Measurements from ENCODE around the gene KIAA1217.

DNA sequence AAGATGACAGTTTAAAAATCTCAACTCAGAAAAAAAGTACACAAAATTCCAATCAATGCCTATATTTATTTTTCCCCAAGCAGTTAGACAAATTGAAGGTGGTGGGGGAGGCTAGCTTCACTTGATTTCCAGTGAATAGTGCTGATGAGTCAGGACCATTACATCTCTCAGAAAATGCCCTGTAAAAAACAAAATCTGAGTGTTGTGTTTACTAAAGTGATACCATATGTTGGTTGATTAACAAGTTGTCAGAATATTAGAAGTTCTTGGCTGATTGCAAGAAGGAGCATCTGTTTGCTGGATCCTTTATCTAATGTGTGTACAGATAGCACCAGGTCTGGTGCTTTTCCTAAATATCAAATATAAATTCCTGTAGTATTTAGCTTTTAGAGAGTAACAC is 31.3 kb upstream of the KIAA1217 start:
- TF ChIP-seq, protein P1, sequence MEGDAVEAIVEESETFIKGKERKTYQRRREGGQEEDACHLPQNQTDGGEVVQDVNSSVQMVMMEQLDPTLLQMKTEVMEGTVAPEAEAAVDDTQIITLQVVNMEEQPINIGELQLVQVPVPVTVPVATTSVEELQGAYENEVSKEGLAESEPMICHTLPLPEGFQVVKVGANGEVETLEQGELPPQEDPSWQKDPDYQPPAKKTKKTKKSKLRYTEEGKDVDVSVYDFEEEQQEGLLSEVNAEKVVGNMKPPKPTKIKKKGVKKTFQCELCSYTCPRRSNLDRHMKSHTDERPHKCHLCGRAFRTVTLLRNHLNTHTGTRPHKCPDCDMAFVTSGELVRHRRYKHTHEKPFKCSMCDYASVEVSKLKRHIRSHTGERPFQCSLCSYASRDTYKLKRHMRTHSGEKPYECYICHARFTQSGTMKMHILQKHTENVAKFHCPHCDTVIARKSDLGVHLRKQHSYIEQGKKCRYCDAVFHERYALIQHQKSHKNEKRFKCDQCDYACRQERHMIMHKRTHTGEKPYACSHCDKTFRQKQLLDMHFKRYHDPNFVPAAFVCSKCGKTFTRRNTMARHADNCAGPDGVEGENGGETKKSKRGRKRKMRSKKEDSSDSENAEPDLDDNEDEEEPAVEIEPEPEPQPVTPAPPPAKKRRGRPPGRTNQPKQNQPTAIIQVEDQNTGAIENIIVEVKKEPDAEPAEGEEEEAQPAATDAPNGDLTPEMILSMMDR (IDR thresholded peaks at IDR 0.05): no peak
- no peak for TF ChIP-seq POLR2A (IDR thresholded peaks at IDR 0.05)

Measured in adrenal gland (tissue), 5 donors.